Trophoblast cell (in vitro differentiated cells and primary cell): Measurements from ENCODE around the gene SPSB4.
A peak's percentile ranks its signal among the peaks of the same experiment; 100 is the strongest.

ENCODE experiments used
- DNase-seq, 2 donors: peaks; one replicate each; pipeline ENCODE4 v3.0.0-alpha.2; 2016
- H2AFZ ChIP-seq: 2 replicates; pipeline ENCODE4 v1.6.1; 2013; ENCODE audit warnings: low read length, moderate library complexity, mild to moderate bottlenecking; ENCODE audit not compliant: insufficient read depth, poor library complexity
- H2AK5ac ChIP-seq: 2 replicates; pipeline ENCODE4 v1.6.1; 2013; ENCODE audit warnings: mild to moderate bottlenecking, low read length
- H2BK120ac ChIP-seq: 2 replicates; pipeline ENCODE4 v1.6.1; 2013; ENCODE audit warnings: low read length, mild to moderate bottlenecking, moderate library complexity; ENCODE audit not compliant: insufficient read depth, poor library complexity
- H2BK12ac ChIP-seq: 2 replicates; pipeline ENCODE4 v1.6.1; 2013; ENCODE audit warnings: mild to moderate bottlenecking, low read length, moderate library complexity
- H2BK5ac ChIP-seq: 2 replicates; pipeline ENCODE4 v1.6.1; 2013; ENCODE audit warnings: low read length, low read depth, moderate library complexity, mild to moderate bottlenecking; ENCODE audit not compliant: poor library complexity
- H3K14ac ChIP-seq: 2 replicates; pipeline ENCODE4 v1.6.1; 2013; ENCODE audit warnings: mild to moderate bottlenecking, low read length
- H3K18ac ChIP-seq: 2 replicates; pipeline ENCODE4 v1.6.1; 2013; ENCODE audit warnings: mild to moderate bottlenecking, low read length
- H3K23ac ChIP-seq: 2 replicates; pipeline ENCODE4 v1.6.1; 2013; ENCODE audit warnings: low read length
- H3K27ac ChIP-seq: 2 replicates; pipeline ENCODE4 v1.5.1; 2013; ENCODE audit warnings: low read depth, mild to moderate bottlenecking, inconsistent platforms, low read length, moderate library complexity
- H3K27me3 ChIP-seq: 2 replicates; pipeline ENCODE4 v1.6.1; 2013; ENCODE audit warnings: inconsistent platforms, mild to moderate bottlenecking, low read length, moderate library complexity; ENCODE audit not compliant: insufficient read depth
- H3K36me3 ChIP-seq, 2 experiments: 1 replicate in 1 of 2; 2 replicates in 1 of 2; pipeline ENCODE4 v1.6.1; 2013; ENCODE audit warnings: low read length in 2 of 2, mild to moderate bottlenecking in 2 of 2, moderate library complexity in 1 of 2; ENCODE audit not compliant: insufficient read depth in 2 of 2, control insufficient read depth in 1 of 2
- H3K4ac ChIP-seq: 2 replicates; pipeline ENCODE4 v1.6.1; 2013; ENCODE audit warnings: low read depth, mild to moderate bottlenecking, low read length, moderate library complexity
- H3K4me1 ChIP-seq, 2 experiments: 1 replicate in 1 of 2; 2 replicates in 1 of 2; pipeline ENCODE4 v1.6.1; 2013; ENCODE audit warnings: low read length in 2 of 2, mild to moderate bottlenecking in 2 of 2, moderate library complexity in 1 of 2; ENCODE audit not compliant: insufficient read depth in 2 of 2, control insufficient read depth in 1 of 2
- H3K4me2 ChIP-seq: 2 replicates; pipeline ENCODE4 v1.6.1; 2013; ENCODE audit warnings: inconsistent platforms, mild to moderate bottlenecking, low read length, moderate library complexity
- H3K4me3 ChIP-seq: 2 replicates; pipeline ENCODE4 v1.5.1; 2013; ENCODE audit warnings: mild to moderate bottlenecking, low read depth, low read length, inconsistent platforms
- H3K79me1 ChIP-seq: one replicate; pipeline ENCODE4 v1.6.1; 2013; ENCODE audit warnings: low read length
- H3K79me2 ChIP-seq: 2 replicates; pipeline ENCODE4 v1.6.1; 2013; ENCODE audit warnings: low read length, mild to moderate bottlenecking; ENCODE audit not compliant: control insufficient read depth, insufficient read depth, poor library complexity
- H3K9ac ChIP-seq: 2 replicates; pipeline ENCODE4 v1.6.1; 2013; ENCODE audit warnings: mild to moderate bottlenecking, low read length
- H3K9me3 ChIP-seq: 2 replicates; pipeline ENCODE4 v1.6.1; 2013; ENCODE audit warnings: low read depth, mild to moderate bottlenecking, control low read depth, inconsistent platforms, low read length; ENCODE audit not compliant: insufficient read depth
- H4K12ac ChIP-seq: 2 replicates; pipeline ENCODE4 v1.6.1; 2013; ENCODE audit warnings: low read depth, mild to moderate bottlenecking, low read length, moderate library complexity
- H4K8ac ChIP-seq: 2 replicates; pipeline ENCODE4 v1.6.1; 2013; ENCODE audit warnings: low read depth, mild to moderate bottlenecking, low read length, moderate library complexity
- H4K91ac ChIP-seq: one replicate; pipeline ENCODE4 v1.6.1; 2013; ENCODE audit warnings: low read depth, mild to moderate bottlenecking, low read length, moderate library complexity
- WGBS: extraction: QIAGEN DNeasy Blood & Tissue Kit; methylation state at CpG from one replicate; pipeline ENCODE4 v1.1.7; 2013; ENCODE audit warnings: missing lambda C conversion rate; ENCODE audit not compliant: insufficient read length, insufficient coverage; ENCODE audit errors: extremely low coverage; 5-methylcytosine and 5-hydroxymethylcytosine counted together

The SPSB4 gene

DNA sequence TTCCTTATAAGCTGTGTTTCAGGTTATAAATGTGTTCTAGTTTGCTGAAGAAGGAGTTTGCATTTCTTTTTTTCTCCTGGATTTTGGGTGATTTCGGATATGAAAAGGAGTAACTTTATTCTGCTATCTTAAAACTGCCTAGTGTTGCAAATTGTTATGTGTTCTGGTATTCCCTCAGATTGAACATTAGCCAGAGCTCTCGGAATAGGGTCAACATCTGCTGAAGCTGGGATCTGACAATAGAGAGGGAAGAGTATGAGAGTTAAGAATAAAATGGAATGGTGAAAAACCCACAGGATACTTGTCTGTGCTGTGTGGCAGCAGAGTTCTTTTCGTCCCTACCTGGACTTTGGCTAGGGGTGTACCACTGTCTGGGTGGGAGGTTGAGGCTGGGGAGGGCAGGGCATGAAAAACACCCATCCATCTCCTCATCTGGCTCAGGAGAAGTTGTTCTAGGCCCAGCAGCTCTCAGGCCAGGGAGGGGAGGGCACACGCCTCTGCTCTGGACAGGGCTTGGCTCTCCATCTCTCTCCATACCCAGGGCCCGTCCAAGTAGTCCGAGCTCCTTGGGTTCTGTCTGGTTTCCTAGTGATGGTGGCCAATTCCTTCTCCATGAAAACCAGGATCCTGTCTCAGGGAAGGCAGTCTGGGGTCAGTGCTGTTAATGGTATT is 13.2 kb downstream of the SPSB4 start:
- no CpG with 5 or more reads among the region's 6 CpGs for WGBS

GRCh38 chr3:141065258-141065657 is 14.1 kb downstream of the SPSB4 start:
- Histone ChIP-seq H3K4ac (no peak overlapping the region), H2BK12ac (no peak overlapping the region), H3K27me3 (no peaks in the 10 kb centered on the region), H3K23ac (no peak overlapping the region), H3K4me3 (no peak overlapping the region), H3K36me3 (peaks cover 9% of the 10 kb centered on the region in 2 experiments), H3K27ac (no peak overlapping the region), H3K79me2 (peaks cover 12% of the 10 kb centered on the region), H2AFZ (no peak overlapping the region), H3K18ac (no peak overlapping the region), H2BK5ac (no peak overlapping the region), H3K9ac (no peak overlapping the region), H3K9me3 (peaks cover 4% of the 10 kb centered on the region), H2BK120ac (no peak overlapping the region), H4K12ac (no peak overlapping the region), H4K8ac (no peak overlapping the region), H3K4me2 (no peak overlapping the region), H4K91ac (no peak overlapping the region), H2AK5ac (no peak overlapping the region), H3K4me1 (peaks cover 12 to 16% of the 10 kb centered on the region in 2 experiments), H3K79me1 (no peaks in the 10 kb centered on the region), H3K14ac (no peak overlapping the region)
- no peak for DNase-seq
- WGBS = no CpG with 5 or more reads among the region's 4 CpGs

More for the DNA sequence above, 13.2 kb downstream of the SPSB4 start:
- Histone ChIP-seq H4K8ac (no peak overlapping the region), H2BK12ac (no peak overlapping the region), H3K79me2 (peaks cover 15% of the 10 kb centered on the region), H3K23ac (no peak overlapping the region), H2BK120ac (no peak overlapping the region), H3K4me3 (no peak overlapping the region), H3K27ac (no peak overlapping the region), H4K91ac (no peak overlapping the region), H3K4me1 (peaks cover 12 to 14% of the 10 kb centered on the region in 2 experiments), H2BK5ac (no peak overlapping the region), H3K4ac (peak overlapping the region; percentile 42), H3K14ac (no peak overlapping the region), H2AFZ (no peak overlapping the region), H3K79me1 (no peaks in the 10 kb centered on the region), H3K9ac (no peak overlapping the region), H3K27me3 (no peaks in the 10 kb centered on the region), H2AK5ac (peak overlapping the region; percentile 26), H4K12ac (no peak overlapping the region), H3K9me3 (peaks cover 4% of the 10 kb centered on the region), H3K18ac (no peak overlapping the region), H3K36me3 (peaks cover 9% of the 10 kb centered on the region in 2 experiments), H3K4me2 (no peak overlapping the region)
- DNase-seq = no peak

- Histone ChIP-seq H3K4me2 (no peak overlapping the region), H3K4ac (peak overlapping the region; percentile 56), H2AK5ac (no peak overlapping the region), H3K9ac (no peak overlapping the region), H3K36me3 (peaks cover 9% of the 10 kb centered on the region in 2 experiments), H4K8ac (no peak overlapping the region), H3K4me1 (peaks cover 16 to 21% of the 10 kb centered on the region in 2 experiments), H3K79me2 (peaks cover 12% of the 10 kb centered on the region), H3K18ac (no peak overlapping the region), H3K27me3 (no peaks in the 10 kb centered on the region), H3K79me1 (peaks cover 4% of the 10 kb centered on the region), H3K27ac (no peak overlapping the region), H4K91ac (no peak overlapping the region), H4K12ac (no peak overlapping the region), H3K14ac (no peak overlapping the region), H3K9me3 (peaks cover 4% of the 10 kb centered on the region), H2BK120ac (no peak overlapping the region), H3K4me3 (no peak overlapping the region), H2BK12ac (no peak overlapping the region), H2AFZ (no peak overlapping the region), H2BK5ac (no peak overlapping the region), H3K23ac (no peak overlapping the region)
- DNase-seq = no peak
- WGBS = no CpG with 5 or more reads among the region's 81 CpGs
These were observed 15.0 kb downstream of the SPSB4 start for GRCh38 chr3:141065841-141066805.

DNA sequence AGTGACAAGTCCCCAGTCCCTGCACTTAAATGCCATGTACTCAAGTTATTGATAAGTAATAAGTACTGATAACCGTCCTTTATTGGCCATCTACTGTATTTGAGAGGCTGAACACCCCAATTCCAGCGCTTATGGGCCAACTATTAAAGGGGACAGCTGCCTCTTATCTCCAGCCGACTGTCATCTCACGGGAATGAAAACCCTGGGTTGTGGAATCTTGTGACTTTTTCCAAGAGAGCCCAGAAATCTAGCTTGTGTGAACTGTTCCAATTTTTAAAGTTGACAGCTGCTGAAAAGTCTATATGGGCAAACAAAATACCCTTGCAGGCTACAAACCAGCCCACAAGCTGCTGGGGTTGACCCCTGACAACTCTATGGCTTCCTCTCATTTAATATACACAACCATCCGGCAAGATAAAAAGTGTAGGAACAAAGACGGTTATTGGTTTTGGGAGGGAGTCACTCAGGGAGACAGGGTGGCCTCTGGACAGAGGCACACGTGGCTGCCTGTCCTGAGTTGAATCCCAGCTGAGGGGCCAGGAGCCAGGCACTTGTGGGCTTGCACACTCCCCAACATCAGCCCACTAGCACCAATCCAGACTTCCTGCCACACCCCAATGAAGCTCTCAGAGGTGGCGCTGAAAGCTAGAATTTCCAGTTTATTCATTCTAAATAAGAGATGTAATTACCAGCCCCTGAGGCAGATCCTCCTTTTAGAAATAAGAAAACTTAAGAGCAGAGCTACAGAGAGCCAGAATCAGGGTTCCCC is 16.2 kb downstream of the SPSB4 start:
- Histone ChIP-seq H3K4me3 (no peak overlapping the region), H3K79me2 (peaks cover 15% of the 10 kb centered on the region), H3K4ac (no peak overlapping the region), H3K14ac (no peak overlapping the region), H3K9me3 (peaks cover 4% of the 10 kb centered on the region), H3K27me3 (no peaks in the 10 kb centered on the region), H4K8ac (no peak overlapping the region), H3K4me2 (no peak overlapping the region), H3K4me1 (peaks cover 25 to 33% of the 10 kb centered on the region in 2 experiments), H3K9ac (no peak overlapping the region), H4K12ac (no peak overlapping the region), H3K27ac (no peak overlapping the region), H2BK120ac (no peak overlapping the region), H4K91ac (no peak overlapping the region), H3K79me1 (peaks cover 11% of the 10 kb centered on the region), H3K36me3 (peaks cover 9% of the 10 kb centered on the region in 2 experiments), H2BK5ac (no peak overlapping the region), H3K23ac (no peak overlapping the region), H2AFZ (no peak overlapping the region), H3K18ac (no peak overlapping the region), H2BK12ac (no peak overlapping the region), H2AK5ac (no peak overlapping the region)
- no CpG with 5 or more reads among the region's 8 CpGs for WGBS
- DNase-seq = no peak
